AG09309 (cell line): ENCODE results near the gene SPDL1.

Experiments
- DNase-seq: peaks from one replicate; pipeline ENCODE4 v3.0.0-alpha.2; 2010; ENCODE audit warnings: low read depth
- H3K4me3 ChIP-seq: 2 replicates; pipeline ENCODE4 v1.5.1; 2011; ENCODE audit warnings: mild to moderate bottlenecking, low read depth, low read length, moderate library complexity; ENCODE audit not compliant: control insufficient read depth
- CTCF ChIP-seq: IDR thresholded peaks from 2 replicates; pipeline ENCODE4 v1.5.1; 2011; ENCODE audit warnings: mild to moderate bottlenecking, low read depth, low read length, inconsistent platforms; ENCODE audit not compliant: insufficient read depth, control insufficient read depth; ENCODE audit errors: missing control alignments

SPDL1 gene

GRCh38 chr5:169634606-169635005 lies 51.0 kb downstream of the SPDL1 start:
- H3K4me3 ChIP-seq: no peak overlapping the region
- DNase-seq: no peak
- no peak for TF ChIP-seq CTCF

- no peak for DNase-seq
- TF ChIP-seq CTCF: no peak
- H3K4me3 ChIP-seq: no peak overlapping the region
Measured at GRCh38 chr5:169635936-169636335, 52.4 kb downstream of the SPDL1 start.

GRCh38 chr5:169636477-169637084 lies 53.0 kb downstream of the SPDL1 start:
- TF ChIP-seq CTCF: no peak
- H3K4me3 ChIP-seq: peak overlapping the region; percentile 11
- no peak for DNase-seq

- no peak for DNase-seq
- no peak for TF ChIP-seq CTCF
- peak within 1 kb of the TSS; percentile 11 for H3K4me3 ChIP-seq
Measured at GRCh38 chr5:169637085-169637548, 53.5 kb downstream of the SPDL1 start, which contains the start of gene DOCK2. DOCK2 (plus strand) TSS chr5:169637275; CDS start chr5:169637327, 52 bp downstream.

- TF ChIP-seq CTCF: no peak
- DNase-seq: no peak
- no peak overlapping the region; the same call in 1 of the 2 replicates for H3K4me3 ChIP-seq
Measured at GRCh38 chr5:169637549-169638121, 54.1 kb downstream of the SPDL1 start.

GRCh38 chr5:169641253-169641652 lies 57.7 kb downstream of the SPDL1 start:
- no peak for TF ChIP-seq CTCF
- DNase-seq: no peak

More at GRCh38 chr5:169641253-169641652, 57.7 kb downstream of the SPDL1 start:
- no peak overlapping the region for H3K4me3 ChIP-seq
